HCT116 (cell line): ENCODE results near the gene TSPAN6. TPM values are rescaled to one million over a fixed set of nuclear protein-coding genes. Genes with fewer than 3 reads are reported as not detected.

Experiments used
- ATAC-seq: fragments of 200-7000 bp; cut with Tn5 transposase; 2 replicates; pipeline ENCODE4 v1.9.1; 2020; ENCODE audit warnings: mild to moderate bottlenecking, moderate library complexity
- BruUV-seq: library from RNA; stranded (reverse); fragments of 400-500 nt; replicated peaks from 2 replicates; lab custom pipeline; 2021; lab: Mats Ljungman, UMichigan
- CTCF ChIA-PET: fragments of 300-600 bp; sonication (Branson Sonifier 250); formaldehyde crosslinking; loops from one replicate; lab custom pipeline; 2021; ENCODE audit warnings: antibody characterized with exemption; lab: Charles Lee
- POLR2A ChIA-PET: fragments of 300-600, 350-600 bp; sonication (Branson Sonifier 250); formaldehyde crosslinking; loops from one replicate; lab custom pipeline; 2021; ENCODE audit warnings: antibody characterized with exemption; lab: Charles Lee
- RAD21 ChIA-PET, 2 experiments: fragments of 300-600 bp; sonication (Branson Sonifier 250); formaldehyde crosslinking; loops; one replicate each; lab custom pipeline; 2023; ENCODE audit warnings: low total read pairs in 2 of 2; ENCODE audit not compliant: uncharacterized antibody in 2 of 2, unreplicated experiment in 2 of 2, low non-redundant PET in 1 of 2; lab: Charles Lee
- DNase-seq: peaks from one replicate; pipeline ENCODE4 v3.0.0-alpha.2; 2010; ENCODE audit warnings: low read depth, low spot score
- H2AFZ ChIP-seq: fragments of 200-600 bp; shearing (Covaris generic), sonication (generic); 2 replicates; pipeline ENCODE4 v1.6.1; 2017; ENCODE audit warnings: low read depth, mixed run types, mixed read lengths, antibody characterized with exemption, low read length; ENCODE audit not compliant: poor library complexity, severe bottlenecking
- H3K27ac ChIP-seq: 2 replicates; pipeline ENCODE4 v1.5.1; 2012; ENCODE audit warnings: low read depth, low read length
- H3K27me3 ChIP-seq: fragments of 200-600 bp; sonication (generic); 2 replicates; pipeline ENCODE4 v1.6.1; 2016; ENCODE audit warnings: mixed run types, low read length, mixed read lengths; ENCODE audit not compliant: insufficient read depth
- H3K36me3 ChIP-seq, 2 experiments: fragments of 200-500 bp in 1 of 2; fragments of 200-600 bp in 1 of 2; sonication (Bioruptor generic) in 1 of 2; sonication (generic) in 1 of 2; 2 replicates each; pipeline versions ENCODE4 v1.5.1 to v1.6.1; 2014 to 2016; ENCODE audit warnings: low read length in 2 of 2, inconsistent platforms in 1 of 2, mixed read lengths in 1 of 2, mixed run types in 1 of 2; ENCODE audit not compliant: insufficient read depth in 2 of 2, control insufficient read depth in 1 of 2
- H3K4me1 ChIP-seq, 2 experiments: fragments of 200-600 bp in 1 of 2; sonication (generic) in 1 of 2; 2 replicates each; pipeline versions ENCODE4 v1.5.1 to v1.6.1; 2012 to 2017; ENCODE audit warnings: low read length in 2 of 2, inconsistent platforms in 1 of 2, mild to moderate bottlenecking in 1 of 2, mixed read lengths in 1 of 2, mixed run types in 1 of 2, moderate library complexity in 1 of 2; ENCODE audit not compliant: insufficient read depth in 2 of 2, control insufficient read depth in 1 of 2
- H3K4me2 ChIP-seq: fragments of 200-600 bp; sonication (generic); 2 replicates; pipeline ENCODE4 v1.6.1; 2017; ENCODE audit warnings: mixed run types, low read length, mixed read lengths
- H3K4me3 ChIP-seq, 2 experiments: fragments of 200-600 bp in 1 of 2; sonication (generic) in 1 of 2; replicated peaks in 1 of 2; 2 replicates each; pipeline ENCODE4 v1.5.1; 2011 to 2016; ENCODE audit warnings: low read length in 2 of 2, control low read depth in 1 of 2, low read depth in 1 of 2, mild to moderate bottlenecking in 1 of 2, mixed read lengths in 1 of 2, mixed run types in 1 of 2
- H3K79me2 ChIP-seq: fragments of 200-600 bp; sonication (generic); 2 replicates; pipeline ENCODE4 v1.6.1; 2017; ENCODE audit warnings: mild to moderate bottlenecking, mixed run types, low read length, moderate library complexity, mixed read lengths; ENCODE audit not compliant: insufficient read depth
- H3K9ac ChIP-seq: fragments of 200-600 bp; sonication (generic); 2 replicates; pipeline ENCODE4 v1.6.1; 2016; ENCODE audit warnings: low read length, mixed read lengths
- H3K9me2 ChIP-seq: fragments of 200-600 bp; sonication (generic), shearing (Covaris generic); 2 replicates; pipeline ENCODE4 v1.6.1; 2017; ENCODE audit warnings: mixed run types, mild to moderate bottlenecking, moderate library complexity; ENCODE audit not compliant: insufficient read depth
- H3K9me3 ChIP-seq, 2 experiments: fragments of 200-500 bp in 1 of 2; fragments of 200-600 bp in 1 of 2; sonication (Bioruptor generic) in 1 of 2; sonication (generic) in 1 of 2; 2 replicates each; pipeline ENCODE4 v1.6.1; 2014 to 2017; ENCODE audit warnings: low read length in 2 of 2, mixed read lengths in 2 of 2, inconsistent platforms in 1 of 2, low read depth in 1 of 2, mild to moderate bottlenecking in 1 of 2, mixed run types in 1 of 2, moderate library complexity in 1 of 2; ENCODE audit not compliant: control insufficient read depth in 1 of 2, insufficient read depth in 1 of 2
- H4K20me1 ChIP-seq: fragments of 200-600 bp; sonication (generic), shearing (Covaris generic); 2 replicates; pipeline ENCODE4 v1.6.1; 2017; ENCODE audit warnings: mixed run types, mild to moderate bottlenecking, moderate library complexity; ENCODE audit not compliant: insufficient read depth
- CBX3 ChIP-seq: IDR thresholded peaks from 2 replicates; pipeline ENCODE4 v1.6.1; 2012; ENCODE audit warnings: low read depth
- CEBPB ChIP-seq: IDR thresholded peaks from 2 replicates; pipeline ENCODE4 v1.6.1; 2012; ENCODE audit warnings: low read depth
- CTCF ChIP-seq, 3 experiments: fragments of 200-600 bp in 1 of 3; sonication (generic) in 1 of 3; IDR thresholded peaks in 2 of 3; conservative IDR thresholded peaks in 1 of 3; 2 replicates each; pipeline ENCODE4 v1.5.1; 2012 to 2017; ENCODE audit warnings: low read depth in 2 of 3, low read length in 2 of 3, antibody characterized with exemption in 1 of 3, borderline replicate concordance in 1 of 3, control low read depth in 1 of 3, mild to moderate bottlenecking in 1 of 3, mixed read lengths in 1 of 3, mixed run types in 1 of 3, moderate library complexity in 1 of 3; ENCODE audit not compliant: insufficient read depth in 1 of 3
- JUND ChIP-seq: IDR thresholded peaks from 2 replicates; pipeline ENCODE4 v1.6.1; 2012
- MAX ChIP-seq: IDR thresholded peaks from 2 replicates; pipeline ENCODE4 v1.6.1; 2012
- POLR2AphosphoS5 ChIP-seq: IDR thresholded peaks from 2 replicates; pipeline ENCODE4 v1.6.1; 2011; ENCODE audit warnings: mild to moderate bottlenecking, low read depth, low read length, moderate library complexity
- SP1 ChIP-seq: IDR thresholded peaks from 2 replicates; pipeline ENCODE4 v1.6.1; 2012; ENCODE audit warnings: low read depth
- TCF7L2 ChIP-seq: IDR thresholded peaks from 2 replicates; pipeline ENCODE4 v1.7.0; 2011; ENCODE audit warnings: borderline replicate concordance, inconsistent platforms; ENCODE audit not compliant: insufficient read depth, insufficient read length; ENCODE audit errors: extremely low read depth
- YY1 ChIP-seq: IDR thresholded peaks from 2 replicates; pipeline ENCODE4 v1.6.1; 2011; ENCODE audit warnings: low read length, low read depth, moderate library complexity, mild to moderate bottlenecking; ENCODE audit not compliant: insufficient replicate concordance; ENCODE audit errors: extremely low read depth
- intact Hi-C: fragments of 100-400 bp; cut with micrococcal nuclease; formaldehyde crosslinking; loops from 2 replicates; pipeline ENCODE4 v1.10.0; 2022
- total RNA-seq: library from RNA; stranded (reverse); gene quantifications from one replicate; pipeline ENCODE4 v1.2.1, GENCODE V29; 2021; ENCODE audit not compliant: unreplicated experiment

The TSPAN6 gene
- total RNA-seq, 1 experiment from 2014 or later: 25.0 TPM

GRCh38 chrX:100599456-100599855 is 37.1 kb downstream of the TSPAN6 start:
- H3K4me3 ChIP-seq: no peak overlapping the region
- no peaks in the 10 kb centered on the region for H3K9me2 ChIP-seq
- intact Hi-C loops: no loop called here
- no peak for ATAC-seq
- no peaks in the 10 kb centered on the region for H3K36me3 ChIP-seq
- H3K27ac ChIP-seq: no peak overlapping the region
- H3K79me2 ChIP-seq: no peaks in the 10 kb centered on the region
- CTCF ChIA-PET: no interaction called here
- H3K4me1 ChIP-seq: no peaks in the 10 kb centered on the region
- BruUV-seq: no TSS peak
- no peak for DNase-seq
- RAD21 ChIA-PET: no interaction called here
- TF ChIP-seq TCF7L2 (no peak), CTCF (IDR thresholded peaks at IDR 0.05 in 2 of 3, conservative IDR thresholded peaks at IDR 0.05 in 1 of 3; ENCODE audit: borderline replicate concordance in 1 of 3, insufficient read depth in 1 of 3, low read depth in 2 of 3, low read length in 2 of 3) (no peak), JUND (no peak)
- no peak overlapping the region for H3K4me2 ChIP-seq
- H3K9me3 ChIP-seq: no peaks in the 10 kb centered on the region
- H2AFZ ChIP-seq: no peak overlapping the region
- POLR2A ChIA-PET: no interaction called here
- no peaks in the 10 kb centered on the region for H4K20me1 ChIP-seq
- H3K9ac ChIP-seq: no peak overlapping the region
- H3K27me3 ChIP-seq: 0 out of 2 replicates have a peak, but pooled peaks cover 4% of the 10 kb centered on the region

- no peak overlapping the region for H3K4me2 ChIP-seq
- H3K4me3 ChIP-seq: no peak overlapping the region
- H3K27me3 ChIP-seq: 0 out of 2 replicates have a peak, but pooled peaks cover 4% of the 10 kb centered on the region
- no peaks in the 10 kb centered on the region for H3K36me3 ChIP-seq
- BruUV-seq: no TSS peak
- no peak overlapping the region for H3K27ac ChIP-seq
- TF ChIP-seq POLR2AphosphoS5: no peak
- no peak for TF ChIP-seq JUND
- no peak for TF ChIP-seq MAX
- TF ChIP-seq CBX3: no peak
- no peak for TF ChIP-seq YY1
- TF ChIP-seq CEBPB: no peak
- TF ChIP-seq CTCF (IDR thresholded peaks at IDR 0.05 in 2 of 3, conservative IDR thresholded peaks at IDR 0.05 in 1 of 3; ENCODE audit: borderline replicate concordance in 1 of 3, insufficient read depth in 1 of 3, low read depth in 2 of 3, low read length in 2 of 3): no peak
- no peak for TF ChIP-seq SP1
- H3K79me2 ChIP-seq: no peaks in the 10 kb centered on the region
- H2AFZ ChIP-seq: no peak overlapping the region
- ChIA-PET CTCF (no interaction called here), POLR2A (no interaction called here), RAD21 (no interaction called here)
- ATAC-seq: no peak
- intact Hi-C loops: no loop called here
- no peak overlapping the region for H3K9ac ChIP-seq
- H3K9me3 ChIP-seq: no peaks in the 10 kb centered on the region
- H3K9me2 ChIP-seq: no peaks in the 10 kb centered on the region
- H4K20me1 ChIP-seq: no peaks in the 10 kb centered on the region
- DNase-seq: no peak
- H3K4me1 ChIP-seq: no peaks in the 10 kb centered on the region
Measured at GRCh38 chrX:100596601-100597000, 40.0 kb downstream of the TSPAN6 start.
